ENCODE results near the gene HEXIM2.

The HEXIM2 gene

GRCh38 chr17:45147581-45148182 is 14.0 kb upstream of the HEXIM2 start:
- Histone ChIP-seq H3K36me3 (ENCODE audit: control insufficient read depth in 2 of 2, insufficient read depth in 1 of 2, low read length in 2 of 2) (peaks cover 0 to 6% of the 10 kb centered on the region in 2 experiments; a peak in 1 of 3 replicates), H3K9me3 (ENCODE audit: control insufficient read depth, insufficient read depth, low read depth, low read length) (no peaks in the 10 kb centered on the region), H3K4me1 (ENCODE audit: control insufficient read depth, insufficient read depth, low read length) (peaks cover 10% of the 10 kb centered on the region; the same call in 1 of the 2 replicates), H3K27ac (ENCODE audit: extremely low read depth, low read depth, low read length) (peak overlapping the region; percentile 92), H3K4me3 (ENCODE audit: low read depth, low read length) (peak overlapping the region; percentile 72)
- POLR2A ChIA-PET: interaction anchor here (0.5 to 8.3 kb wide), 45 partner anchors 10 to 1556 kb away, joined by 3 to 700 read pairs (median 5); partner anchors contain the start of genes ACBD4, EFTUD2, FMNL1 and FZD2
- CTCF ChIA-PET: interaction anchor here (0.6 to 10.8 kb wide), 9 partner anchors 12 to 123 kb away, joined by 3 to 209 read pairs (median 8); partner anchors contain the start of genes ACBD4, FMNL1, HEXIM2 and PLCD3
- TF ChIP-seq ZNF433 (tag by site-specific recombination; IDR thresholded peaks at IDR 0.05; ENCODE audit: low read depth): 0 out of 2 replicates have a peak, but pooled peaks have one; percentile 12
- peak; percentile 82 for TF ChIP-seq ZNF629 (tag by site-specific recombination; IDR thresholded peaks at IDR 0.05)
- TF ChIP-seq ZFP41 (tag by site-specific recombination; IDR thresholded peaks at IDR 0.05; ENCODE audit: borderline replicate concordance): no peak
- no peak for TF ChIP-seq ZNF140 (tag by site-specific recombination; IDR thresholded peaks at IDR 0.05)
- TF ChIP-seq ZIC2 (tag by site-specific recombination; IDR thresholded peaks at IDR 0.05): no peak; the same call in 1 of the 2 replicates
- no peak for TF ChIP-seq GLI2 (tag by site-specific recombination; IDR thresholded peaks at IDR 0.05; ENCODE audit: borderline replicate concordance, low read depth)
- no peak for TF ChIP-seq ZNF626 (tag by site-specific recombination; IDR thresholded peaks at IDR 0.05)
- no peak for TF ChIP-seq ZNF514 (tag by site-specific recombination; IDR thresholded peaks at IDR 0.05)
- 0 out of 2 replicates have a peak, but pooled peaks have one; percentile 76 for TF ChIP-seq SALL2 (tag by site-specific recombination; IDR thresholded peaks at IDR 0.05; ENCODE audit: borderline replicate concordance)
- peak; percentile 67 for TF ChIP-seq ZNF394 (tag by site-specific recombination; IDR thresholded peaks at IDR 0.05; ENCODE audit: borderline replicate concordance)
- peak; percentile 88 for TF ChIP-seq ZNF2 (tag by site-specific recombination; IDR thresholded peaks at IDR 0.05)
- no peak for TF ChIP-seq ZBTB1 (tag by site-specific recombination; IDR thresholded peaks at IDR 0.05)
- TF ChIP-seq RBAK (tag by site-specific recombination; IDR thresholded peaks at IDR 0.05): 0 out of 2 replicates have a peak, but pooled peaks have one; percentile 53
- no peak for TF ChIP-seq ZNF169 (tag by site-specific recombination; IDR thresholded peaks at IDR 0.05)
- no peak for TF ChIP-seq PBX3 (CRISPR knock-in tag; IDR thresholded peaks at IDR 0.05)
- peak; percentile 46; the same call in 1 of the 2 replicates for TF ChIP-seq ZBTB44 (tag by site-specific recombination; IDR thresholded peaks at IDR 0.05)
- TF ChIP-seq TCF7L2 (IDR thresholded peaks at IDR 0.05; ENCODE audit: borderline replicate concordance, low read depth, low read length): peak; percentile 60; the same call in 1 of the 2 replicates
- no peak for TF ChIP-seq GLIS2 (tag by site-specific recombination; IDR thresholded peaks at IDR 0.05)
- TF ChIP-seq SCRT1 (tag by site-specific recombination; IDR thresholded peaks at IDR 0.05; ENCODE audit: borderline replicate concordance): no peak
- no peak for TF ChIP-seq SCRT2 (tag by site-specific recombination; IDR thresholded peaks at IDR 0.05)
- no peak for TF ChIP-seq ZNF560 (tag by site-specific recombination; IDR thresholded peaks at IDR 0.05; ENCODE audit: borderline replicate concordance)
- TF ChIP-seq ZNF529 (tag by site-specific recombination; IDR thresholded peaks at IDR 0.05; ENCODE audit: insufficient replicate concordance): peak; percentile 49
- TF ChIP-seq ZNF830 (tag by site-specific recombination; IDR thresholded peaks at IDR 0.05; ENCODE audit: low read depth): no peak
- TF ChIP-seq ZBTB26 (tag by site-specific recombination; optimal IDR thresholded peaks at IDR 0.05): peak; percentile 49
- TF ChIP-seq BCL11A (tag by site-specific recombination; IDR thresholded peaks at IDR 0.05; ENCODE audit: low read depth): no peak; the same call in 1 of the 2 replicates
- TF ChIP-seq ZNF239 (tag by site-specific recombination; IDR thresholded peaks at IDR 0.05): no peak
- TF ChIP-seq ZSCAN5A (tag by site-specific recombination; IDR thresholded peaks at IDR 0.05): no peak; the same call in 1 of the 2 replicates
- no peak for TF ChIP-seq ZNF792 (tag by site-specific recombination; IDR thresholded peaks at IDR 0.05)
- TF ChIP-seq ZNF274 (IDR thresholded peaks at IDR 0.05; ENCODE audit: low read length): no peak
- TF ChIP-seq ZNF274 (tag by site-specific recombination; IDR thresholded peaks at IDR 0.05; ENCODE audit: borderline replicate concordance): no peak
- peak; percentile 65 for TF ChIP-seq ZNF18 (tag by site-specific recombination; IDR thresholded peaks at IDR 0.05)

Measured in HEK293 (cell line).